CD8-positive, alpha-beta memory T cell (primary cell): ENCODE data around the gene ARAP3. TPM values are rescaled to one million over a fixed set of nuclear protein-coding genes. Genes with fewer than 3 reads are reported as not detected.

Experiments used
- CTCF ChIA-PET: fragments of 350-600 bp; sonication (Branson Sonifier 250); formaldehyde crosslinking; loops from one replicate; lab custom pipeline; 2021; ENCODE audit warnings: antibody characterized with exemption; lab: Charles Lee
- POLR2A ChIA-PET: fragments of 350-600 bp; sonication (Branson Sonifier 250); formaldehyde crosslinking; loops from one replicate; lab custom pipeline; 2021; ENCODE audit warnings: antibody characterized with exemption; lab: Charles Lee
- DNase-seq, 5 donors: peaks; one replicate each; pipeline versions ENCODE4 v3.0.0 to v3.0.0-alpha.2; 2020 to 2022; ENCODE audit warnings: mixed read lengths in 1 of 5
- H3K27ac ChIP-seq: one replicate; pipeline ENCODE4 v1.7.0; 2013; ENCODE audit warnings: low read depth, mild to moderate bottlenecking, low read length, moderate library complexity
- H3K27me3 ChIP-seq: 2 replicates; pipeline ENCODE4 v1.7.0; 2013; ENCODE audit warnings: low read length, mild to moderate bottlenecking; ENCODE audit not compliant: insufficient read depth, poor library complexity, severe bottlenecking
- H3K36me3 ChIP-seq: 2 replicates; pipeline ENCODE4 v1.7.0; 2013; ENCODE audit warnings: mild to moderate bottlenecking, low read length, moderate library complexity; ENCODE audit not compliant: insufficient read depth
- H3K4me1 ChIP-seq: 2 replicates; pipeline ENCODE4 v1.7.0; 2013; ENCODE audit warnings: mild to moderate bottlenecking, low read length, moderate library complexity; ENCODE audit not compliant: insufficient read depth
- H3K4me3 ChIP-seq: 2 replicates; pipeline ENCODE4 v1.7.0; 2013; ENCODE audit warnings: mild to moderate bottlenecking, low read length
- H3K9me3 ChIP-seq: 2 replicates; pipeline ENCODE4 v1.7.0; 2013; ENCODE audit warnings: mild to moderate bottlenecking, low read length
- H3K27ac Mint-ChIP-seq, 8 donors: one replicate each; pipeline ENCODE4 v1.8.0; 2020 to 2021; ENCODE audit warnings: mixed read lengths in 8 of 8, mild to moderate bottlenecking in 6 of 8, inconsistent platforms in 3 of 8, moderate library complexity in 3 of 8
- H3K27me3 Mint-ChIP-seq, 2 donors: one replicate each; pipeline ENCODE4 v1.8.0; 2020 to 2021; ENCODE audit warnings: mixed read lengths in 2 of 2, mild to moderate bottlenecking in 1 of 2, moderate library complexity in 1 of 2
- H3K36me3 Mint-ChIP-seq, 3 donors: one replicate each; pipeline ENCODE4 v1.8.0; 2020 to 2021; ENCODE audit warnings: mixed read lengths in 3 of 3, inconsistent platforms in 1 of 3, mild to moderate bottlenecking in 1 of 3
- H3K4me1 Mint-ChIP-seq, 3 donors: one replicate each; pipeline ENCODE4 v1.8.0; 2020 to 2021; ENCODE audit warnings: mixed read lengths in 3 of 3, inconsistent platforms in 1 of 3, mild to moderate bottlenecking in 1 of 3
- H3K4me3 Mint-ChIP-seq, 7 donors: one replicate each; pipeline ENCODE4 v1.8.0; 2020 to 2021; ENCODE audit warnings: mixed read lengths in 7 of 7, mild to moderate bottlenecking in 6 of 7, moderate library complexity in 4 of 7, inconsistent platforms in 2 of 7
- H3K9me3 Mint-ChIP-seq, 5 donors: one replicate each; pipeline ENCODE4 v1.8.0; 2020 to 2022; ENCODE audit warnings: mixed read lengths in 5 of 5, mild to moderate bottlenecking in 3 of 5, moderate library complexity in 2 of 5, inconsistent platforms in 1 of 5
- polyA plus RNA-seq: library from polyadenylated mRNA; unstranded; fragments of 300-500 nt; fragmentation: Illumina TruSeq; gene quantifications from one replicate; pipeline ENCODE4 v1.2.3, GENCODE V29; 2021
- total RNA-seq, 2 experiments: library from RNA; stranded (reverse); gene quantifications; one replicate each; pipeline ENCODE4 v1.2.3, GENCODE V29; 2021

ARAP3 gene
- total and polyA plus RNA-seq, 3 experiments from 2014 or later = 0.20 to 7.9 (median 6.9) TPM

DNA sequence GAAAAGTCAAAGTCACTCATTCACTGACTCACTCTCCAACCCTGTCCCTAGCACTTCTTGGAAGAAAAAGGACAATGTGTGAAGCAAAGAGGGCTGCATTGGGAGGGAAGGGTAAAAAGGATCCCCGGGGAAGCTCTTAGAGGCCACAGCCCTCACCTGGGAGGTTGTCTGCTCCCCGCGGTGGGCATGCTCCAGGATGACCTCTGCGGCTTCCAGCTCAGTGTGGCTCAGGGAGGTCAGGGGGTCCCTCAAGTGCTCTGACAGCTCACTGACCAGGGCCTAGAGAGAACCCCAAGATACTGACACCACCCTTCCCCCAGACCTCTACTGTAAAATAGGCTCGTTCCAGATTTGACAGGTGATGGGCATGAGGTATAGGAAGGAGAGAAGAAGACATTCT lies 34.8 kb downstream of the ARAP3 start:
- DNase-seq = no peak
- ChIA-PET CTCF (interaction anchor here (1.2 to 1.7 kb wide), 3 partner anchors 10 to 55 kb away, joined by 4 to 9 read pairs (median 5); partner anchors contain the start of gene RELL2), POLR2A (interaction anchor here (5.1 kb wide), 1 partner anchor 10 kb away, joined by 46 read pairs; the partner anchor contains the start of genes HDAC3 and RELL2)
- Mint-ChIP-seq H3K4me3 (no peak overlapping the region), H3K9me3 (no peaks in the 10 kb centered on the region), H3K36me3 (peaks cover 2 to 74% (median 4%) of the 10 kb centered on the region in 3 donors), H3K4me1 (peaks cover 36 to 57% (median 38%) of the 10 kb centered on the region in 3 donors), H3K27ac (peak overlapping the region in 2 of 8 donors; percentile 24 to 78), H3K27me3 (no peaks in the 10 kb centered on the region)
- H3K36me3 ChIP-seq = no peaks in the 10 kb centered on the region
- no peaks in the 10 kb centered on the region for H3K27me3 ChIP-seq
- H3K27ac ChIP-seq = no peak overlapping the region
- no peaks in the 10 kb centered on the region for H3K9me3 ChIP-seq
- H3K4me1 ChIP-seq = peaks cover 24% of the 10 kb centered on the region
- no peak overlapping the region for H3K4me3 ChIP-seq

DNA sequence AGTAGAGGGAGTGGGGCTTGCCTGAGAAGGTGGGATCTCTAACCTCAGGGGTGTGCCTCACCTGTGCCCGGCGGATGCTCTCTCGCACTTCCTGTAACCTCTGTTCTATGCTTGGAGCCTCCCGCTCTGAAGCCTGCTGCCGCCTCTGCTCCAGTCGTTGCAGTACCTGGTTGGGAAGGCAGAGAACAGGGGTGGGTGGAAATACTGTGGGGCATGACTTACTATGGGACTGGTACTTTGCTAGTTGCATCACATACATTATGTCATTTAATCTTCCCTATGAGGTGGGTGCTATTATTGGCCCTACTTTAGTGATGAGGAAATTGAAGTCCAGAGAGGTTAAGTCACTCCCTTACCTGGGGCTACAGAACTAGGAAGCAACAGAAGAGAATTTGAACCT lies 36.0 kb downstream of the ARAP3 start:
- H3K9me3 Mint-ChIP-seq = no peaks in the 10 kb centered on the region
- peak overlapping the region in 1 of 8 donors; percentile 9 for H3K27ac Mint-ChIP-seq
- Histone ChIP-seq H3K27ac (no peak overlapping the region), H3K4me3 (no peak overlapping the region), H3K36me3 (no peaks in the 10 kb centered on the region), H3K27me3 (no peaks in the 10 kb centered on the region), H3K4me1 (peaks cover 16% of the 10 kb centered on the region), H3K9me3 (no peaks in the 10 kb centered on the region)
- H3K4me1 Mint-ChIP-seq = peaks cover 26 to 50% (median 30%) of the 10 kb centered on the region in 3 donors
- no peak for DNase-seq
- POLR2A ChIA-PET = no interaction called here
- H3K27me3 Mint-ChIP-seq = no peaks in the 10 kb centered on the region
- H3K36me3 Mint-ChIP-seq = peaks cover 2 to 84% (median 4%) of the 10 kb centered on the region in 3 donors
- CTCF ChIA-PET = interaction anchor here (1.5 to 1.7 kb wide), 2 partner anchors 8 to 13 kb away, joined by 4 to 9 read pairs; partner anchors contain the start of gene RELL2
- no peak overlapping the region for H3K4me3 Mint-ChIP-seq

DNA sequence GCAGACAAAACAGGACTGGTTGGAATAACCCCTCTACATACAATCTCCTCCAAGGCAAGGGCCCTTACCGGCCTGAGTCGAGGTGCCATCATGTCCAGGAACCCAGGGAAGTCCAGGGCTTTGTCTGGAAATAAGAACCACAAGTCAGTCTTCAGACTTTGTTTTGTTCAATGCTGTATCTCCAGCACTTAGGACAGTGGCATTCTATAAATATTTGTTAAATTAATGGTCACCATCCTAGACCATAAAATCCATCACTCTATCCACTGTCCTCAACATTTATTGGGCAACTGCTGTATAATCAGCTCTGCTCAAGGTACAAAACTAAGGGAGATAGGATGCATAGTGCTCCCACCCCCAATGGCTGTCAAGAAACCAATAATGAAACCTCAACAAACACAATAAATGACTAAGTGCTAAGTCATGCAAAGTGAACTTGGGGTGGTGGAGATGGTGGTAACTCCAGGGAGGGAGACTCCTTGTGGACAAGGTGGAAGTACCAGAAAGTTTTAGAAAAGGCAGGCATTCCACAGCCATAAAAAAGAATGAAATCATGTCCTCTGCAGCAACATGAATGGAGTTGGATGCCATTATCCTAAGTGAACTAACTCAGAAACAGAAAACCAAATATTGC lies 40.3 kb downstream of the ARAP3 start:
- Mint-ChIP-seq H3K4me3 (peak overlapping the region in 1 of 7 donors; percentile 15), H3K36me3 (peaks cover 0 to 68% (median 4%) of the 10 kb centered on the region in 3 donors), H3K27me3 (no peaks in the 10 kb centered on the region), H3K4me1 (peaks cover 5 to 26% (median 9%) of the 10 kb centered on the region in 3 donors), H3K27ac (peak overlapping the region in 7 of 8 donors; percentile 2 to 89 (median 19)), H3K9me3 (no peaks in the 10 kb centered on the region)
- Histone ChIP-seq H3K27me3 (no peaks in the 10 kb centered on the region), H3K9me3 (no peaks in the 10 kb centered on the region), H3K27ac (no peak overlapping the region), H3K4me1 (peaks cover 10% of the 10 kb centered on the region), H3K4me3 (no peak overlapping the region), H3K36me3 (no peaks in the 10 kb centered on the region)
- no peak for DNase-seq
- ChIA-PET POLR2A (interaction anchor here (1.6 kb wide), 1 partner anchor 9 kb away, joined by 6 read pairs; the partner anchor contains the start of gene FCHSD1), CTCF (interaction anchor here (0.8 to 2.9 kb wide), 5 partner anchors 9 to 327 kb away, joined by 3 to 9 read pairs (median 4); partner anchors contain the start of genes DIAPH1, FCHSD1 and RNF14)

DNA sequence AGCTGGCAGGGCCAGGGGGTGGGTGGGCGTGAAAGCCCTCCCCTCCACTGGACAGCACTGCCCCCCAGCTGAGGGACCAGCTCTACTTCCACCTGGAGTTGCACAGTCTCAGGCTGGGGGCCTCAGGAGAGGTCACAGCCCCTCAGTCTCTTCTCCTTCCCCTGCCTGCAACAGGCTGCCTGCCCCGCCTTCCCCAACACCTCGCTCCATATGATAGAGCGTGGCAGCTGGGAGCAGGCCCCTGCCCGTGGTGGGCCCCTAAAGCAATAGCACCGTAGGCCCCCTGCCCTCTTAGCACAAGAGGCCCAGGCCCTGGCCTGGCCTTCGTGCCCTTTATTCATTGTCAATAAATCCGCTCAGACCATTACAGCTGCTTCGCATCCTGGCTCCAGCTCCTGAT lies 41.3 kb downstream of the ARAP3 start:
- POLR2A ChIA-PET = interaction anchor here (1.6 kb wide), 1 partner anchor 10 kb away, joined by 6 read pairs; the partner anchor contains the start of gene FCHSD1
- H3K27ac Mint-ChIP-seq = peak overlapping the region in 5 of 8 donors; percentile 2 to 79 (median 63)

DNA sequence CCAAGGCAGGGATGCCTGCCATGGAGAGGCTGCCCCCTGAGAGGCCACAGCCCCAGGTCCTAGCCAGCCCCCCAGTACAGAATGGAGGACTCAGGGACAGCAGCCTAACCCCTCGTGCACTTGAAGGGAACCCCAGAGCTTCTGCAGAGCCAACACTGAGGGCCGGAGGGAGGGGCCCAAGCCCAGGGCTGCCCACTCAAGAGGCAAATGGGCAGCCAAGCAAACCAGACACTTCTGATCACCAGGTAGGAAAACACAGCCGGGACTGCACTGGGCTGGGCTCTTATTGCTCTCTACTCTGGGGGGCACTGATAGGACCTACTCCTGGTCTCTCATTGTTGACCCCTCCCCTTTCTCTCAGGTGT lies 42.0 kb downstream of the ARAP3 start:
- Mint-ChIP-seq H3K36me3 (peaks cover 2 to 57% (median 2%) of the 10 kb centered on the region in 3 donors), H3K27me3 (no peaks in the 10 kb centered on the region), H3K4me1 (peaks cover 17 to 31% (median 19%) of the 10 kb centered on the region in 3 donors), H3K9me3 (no peaks in the 10 kb centered on the region), H3K27ac (peak overlapping the region in 4 of 8 donors; percentile 50 to 90 (median 66)), H3K4me3 (peak overlapping the region in 1 of 7 donors; percentile 57)
- no peak overlapping the region for H3K4me3 ChIP-seq
- H3K27ac ChIP-seq = no peak overlapping the region
- no peaks in the 10 kb centered on the region for H3K36me3 ChIP-seq
- no peak for DNase-seq
- H3K9me3 ChIP-seq = no peaks in the 10 kb centered on the region
- POLR2A ChIA-PET = interaction anchor here (1.6 kb wide), 1 partner anchor 11 kb away, joined by 6 read pairs; the partner anchor contains the start of gene FCHSD1
- H3K4me1 ChIP-seq = peaks cover 24% of the 10 kb centered on the region
- CTCF ChIA-PET = interaction anchor here (1.1 to 2.1 kb wide), 2 partner anchors 10 to 11 kb away, joined by 3 to 6 read pairs; partner anchors contain the start of gene FCHSD1
- H3K27me3 ChIP-seq = no peaks in the 10 kb centered on the region

More for the DNA sequence above, 41.3 kb downstream of the ARAP3 start:
- Histone ChIP-seq H3K27ac (no peak overlapping the region), H3K4me3 (no peak overlapping the region), H3K9me3 (no peaks in the 10 kb centered on the region), H3K36me3 (no peaks in the 10 kb centered on the region), H3K4me1 (peaks cover 17% of the 10 kb centered on the region), H3K27me3 (no peaks in the 10 kb centered on the region)
- H3K36me3 Mint-ChIP-seq = peaks cover 0 to 60% (median 4%) of the 10 kb centered on the region in 3 donors
- peak overlapping the region in 1 of 7 donors; percentile 57 for H3K4me3 Mint-ChIP-seq
- no peaks in the 10 kb centered on the region for H3K9me3 Mint-ChIP-seq
- DNase-seq = no peak
- CTCF ChIA-PET = interaction anchor here (1.1 to 2.9 kb wide), 3 partner anchors 10 to 21 kb away, joined by 3 to 9 read pairs (median 6); partner anchors contain the start of genes DIAPH1 and FCHSD1
- no peaks in the 10 kb centered on the region for H3K27me3 Mint-ChIP-seq
- H3K4me1 Mint-ChIP-seq = peaks cover 12 to 25% (median 13%) of the 10 kb centered on the region in 3 donors

DNA sequence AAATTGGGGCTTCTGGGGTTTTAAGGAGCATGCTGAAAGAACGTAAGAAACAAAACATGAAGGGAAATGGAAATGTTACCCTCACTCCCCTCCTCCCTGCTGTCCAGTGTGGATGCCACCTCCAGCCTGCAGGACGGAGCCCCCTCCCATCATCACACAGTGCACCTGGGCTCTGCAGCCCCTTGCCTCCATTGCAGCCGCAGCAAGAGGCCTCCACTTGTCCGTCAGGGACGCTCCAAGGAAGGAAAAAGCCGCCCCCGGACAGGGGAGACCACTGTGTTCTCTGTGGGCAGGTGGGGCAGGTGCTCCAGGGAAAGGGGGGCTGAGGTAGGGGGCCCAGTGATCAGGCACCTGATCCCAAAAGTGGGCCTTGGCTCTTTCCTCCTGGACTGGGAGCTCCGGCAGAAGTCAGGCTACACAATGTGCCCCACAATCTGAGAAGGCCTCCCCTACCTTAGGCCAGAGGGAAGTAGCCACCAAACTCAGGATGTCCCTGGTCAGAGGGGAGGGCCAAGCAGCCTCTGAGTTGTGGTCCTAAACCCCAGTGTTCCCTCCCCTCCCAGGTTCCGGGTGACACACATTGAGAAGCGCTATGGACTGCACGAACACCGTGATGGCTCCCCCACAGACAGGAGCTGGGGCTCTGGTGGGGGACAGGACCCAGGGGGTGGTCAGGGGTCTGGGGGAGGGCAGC lies 42.5 kb downstream of the ARAP3 start:
- Histone ChIP-seq H3K4me1 (peaks cover 29% of the 10 kb centered on the region), H3K4me3 (no peak overlapping the region), H3K36me3 (no peaks in the 10 kb centered on the region), H3K9me3 (no peaks in the 10 kb centered on the region), H3K27ac (no peak overlapping the region), H3K27me3 (no peaks in the 10 kb centered on the region)
- no peak for DNase-seq
- H3K4me3 Mint-ChIP-seq = peak overlapping the region in 3 of 7 donors; percentile 47 to 95 (median 70)
- H3K27ac Mint-ChIP-seq = peak overlapping the region in 4 of 8 donors; percentile 21 to 94 (median 58)
- no peaks in the 10 kb centered on the region for H3K9me3 Mint-ChIP-seq
- ChIA-PET POLR2A (interaction anchor here (3.6 kb wide), 1 partner anchor 10 kb away, joined by 46 read pairs; the partner anchor contains the start of gene FCHSD1), CTCF (interaction anchor here (2.1 to 8.3 kb wide), 3 partner anchors 11 to 47 kb away, joined by 6 to 119 read pairs (median 37); partner anchors contain the start of genes DIAPH1 and FCHSD1)
- no peaks in the 10 kb centered on the region for H3K27me3 Mint-ChIP-seq
- H3K36me3 Mint-ChIP-seq = peaks cover 0 to 52% (median 2%) of the 10 kb centered on the region in 3 donors
- peaks cover 23 to 37% (median 25%) of the 10 kb centered on the region in 3 donors for H3K4me1 Mint-ChIP-seq

DNA sequence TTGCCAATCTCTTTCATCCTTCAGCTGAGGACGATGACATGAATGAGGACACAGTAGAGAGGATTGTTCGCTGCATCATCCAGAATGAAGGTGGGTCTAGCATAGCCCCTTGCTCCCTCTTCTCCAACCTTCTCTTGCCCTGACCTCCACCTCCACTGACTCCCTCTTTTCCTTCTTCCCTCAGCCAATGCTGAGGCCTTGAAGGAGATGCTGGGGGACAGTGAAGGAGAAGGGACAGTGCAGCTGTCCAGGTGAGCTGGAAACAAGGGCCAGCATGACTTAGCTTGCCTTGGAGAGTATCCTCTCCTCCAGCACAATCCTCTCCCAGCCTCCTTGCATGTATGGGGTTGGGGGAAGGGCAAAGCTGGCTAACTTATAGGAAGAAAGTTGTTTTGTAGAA lies 43.3 kb downstream of the ARAP3 start:
- POLR2A ChIA-PET = interaction anchor here (3.2 to 3.6 kb wide), 3 partner anchors 11 to 47 kb away, joined by 13 to 46 read pairs (median 25); partner anchors contain the start of genes DIAPH1 and FCHSD1
- Mint-ChIP-seq H3K4me3 (peak overlapping the region; percentile 92 to 96 (median 94)), H3K9me3 (no peaks in the 10 kb centered on the region), H3K27ac (peak overlapping the region; percentile 79 to 96 (median 92)), H3K4me1 (peaks cover 29 to 44% (median 32%) of the 10 kb centered on the region in 3 donors), H3K27me3 (peaks cover 0 to 1% of the 10 kb centered on the region in 2 donors), H3K36me3 (peaks cover 0 to 51% (median 5%) of the 10 kb centered on the region in 3 donors)
- Histone ChIP-seq H3K4me1 (peaks cover 35% of the 10 kb centered on the region), H3K27me3 (no peaks in the 10 kb centered on the region), H3K27ac (no peak overlapping the region), H3K36me3 (no peaks in the 10 kb centered on the region), H3K4me3 (no peak overlapping the region), H3K9me3 (no peaks in the 10 kb centered on the region)
- no peak for DNase-seq
- CTCF ChIA-PET = interaction anchor here (1.4 to 8.3 kb wide), 5 partner anchors 8 to 46 kb away, joined by 3 to 119 read pairs (median 22); partner anchors contain the start of genes DIAPH1 and FCHSD1
